Endothelial cell (in vitro differentiated cells): ENCODE results near the gene METRN. TPM values are rescaled to one million over a fixed set of nuclear protein-coding genes. Genes with fewer than 3 reads are reported as not detected.

Experiments
- DNase-seq: peaks from one replicate; pipeline ENCODE4 v3.0.0; 2021; ENCODE audit warnings: low spot score
- H3K27ac Mint-ChIP-seq: one replicate; pipeline ENCODE4 v1.8.0; 2021; ENCODE audit warnings: mixed read lengths, inconsistent platforms; ENCODE audit not compliant: unreplicated experiment
- H3K27me3 Mint-ChIP-seq: one replicate; pipeline ENCODE4 v1.8.0; 2021; ENCODE audit warnings: mild to moderate bottlenecking, moderate library complexity, mixed read lengths, inconsistent platforms; ENCODE audit not compliant: unreplicated experiment
- H3K36me3 Mint-ChIP-seq: one replicate; pipeline ENCODE4 v1.8.0; 2021; ENCODE audit warnings: mild to moderate bottlenecking, low read depth, mixed read lengths, inconsistent platforms; ENCODE audit not compliant: unreplicated experiment
- H3K4me1 Mint-ChIP-seq: one replicate; pipeline ENCODE4 v1.8.0; 2021; ENCODE audit warnings: mild to moderate bottlenecking, mixed read lengths, inconsistent platforms; ENCODE audit not compliant: unreplicated experiment
- H3K4me3 Mint-ChIP-seq: one replicate; pipeline ENCODE4 v1.8.0; 2021; ENCODE audit warnings: mild to moderate bottlenecking, mixed read lengths, inconsistent platforms; ENCODE audit not compliant: unreplicated experiment
- H3K9me3 Mint-ChIP-seq: one replicate; pipeline ENCODE4 v1.8.0; 2021; ENCODE audit warnings: mixed read lengths, inconsistent platforms; ENCODE audit not compliant: unreplicated experiment
- total RNA-seq: library from RNA; stranded (reverse); fragmentation: NEBNext Ultra II Directional; extraction: Animal tissue kit (Norgen Biotek cat#: 25700); gene quantifications from one replicate; pipeline ENCODE4 v1.2.1, GENCODE V29; 2021; ENCODE audit not compliant: unreplicated experiment
- TF ChIP-seq, protein P1 (sequence below): fragments of 200-600 bp; sonication (generic); IDR thresholded peaks from one replicate; pipeline ENCODE4 v1.5.0; 2021; ENCODE audit warnings: antibody characterized with exemption; ENCODE audit not compliant: unreplicated experiment

The METRN gene
- total RNA-seq, 1 donor from 2014 or later = 11.2 TPM

DNA sequence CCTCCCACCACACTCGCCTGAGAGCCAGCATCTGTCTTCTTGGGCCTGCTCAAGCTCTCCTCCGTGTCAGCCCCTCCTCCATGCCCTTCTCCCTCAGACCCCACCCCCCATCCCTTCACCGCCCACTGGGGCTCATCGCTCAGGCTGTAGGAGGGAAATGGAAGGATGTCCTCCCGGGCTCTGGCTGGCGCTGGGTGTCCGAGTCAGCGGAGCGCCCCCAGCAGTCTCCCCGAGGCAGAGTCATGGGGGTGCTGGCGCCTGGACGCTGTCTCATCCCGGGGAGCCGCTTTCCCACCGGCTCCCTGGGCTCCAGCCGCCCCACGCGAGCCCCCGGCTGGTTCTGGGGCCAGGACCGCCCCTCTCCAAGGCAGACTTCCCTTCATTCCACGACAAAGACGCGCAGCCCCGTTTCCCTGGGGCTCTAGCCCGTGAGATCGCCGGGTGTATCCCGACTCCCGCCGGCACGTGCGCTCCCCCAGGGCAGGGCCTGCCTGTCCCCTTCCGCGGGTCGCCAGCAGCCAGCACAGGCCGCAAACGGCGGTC, 5.6 kb downstream of the METRN start:
- peaks cover 18% of the 10 kb centered on the region for H3K27me3 Mint-ChIP-seq
- no peak for DNase-seq
- no peaks in the 10 kb centered on the region for H3K9me3 Mint-ChIP-seq
- no peaks in the 10 kb centered on the region for H3K36me3 Mint-ChIP-seq
- no peak overlapping the region for H3K27ac Mint-ChIP-seq
- TF ChIP-seq, protein P1, sequence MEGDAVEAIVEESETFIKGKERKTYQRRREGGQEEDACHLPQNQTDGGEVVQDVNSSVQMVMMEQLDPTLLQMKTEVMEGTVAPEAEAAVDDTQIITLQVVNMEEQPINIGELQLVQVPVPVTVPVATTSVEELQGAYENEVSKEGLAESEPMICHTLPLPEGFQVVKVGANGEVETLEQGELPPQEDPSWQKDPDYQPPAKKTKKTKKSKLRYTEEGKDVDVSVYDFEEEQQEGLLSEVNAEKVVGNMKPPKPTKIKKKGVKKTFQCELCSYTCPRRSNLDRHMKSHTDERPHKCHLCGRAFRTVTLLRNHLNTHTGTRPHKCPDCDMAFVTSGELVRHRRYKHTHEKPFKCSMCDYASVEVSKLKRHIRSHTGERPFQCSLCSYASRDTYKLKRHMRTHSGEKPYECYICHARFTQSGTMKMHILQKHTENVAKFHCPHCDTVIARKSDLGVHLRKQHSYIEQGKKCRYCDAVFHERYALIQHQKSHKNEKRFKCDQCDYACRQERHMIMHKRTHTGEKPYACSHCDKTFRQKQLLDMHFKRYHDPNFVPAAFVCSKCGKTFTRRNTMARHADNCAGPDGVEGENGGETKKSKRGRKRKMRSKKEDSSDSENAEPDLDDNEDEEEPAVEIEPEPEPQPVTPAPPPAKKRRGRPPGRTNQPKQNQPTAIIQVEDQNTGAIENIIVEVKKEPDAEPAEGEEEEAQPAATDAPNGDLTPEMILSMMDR = no peak
- H3K4me1 Mint-ChIP-seq = no peaks in the 10 kb centered on the region
- H3K4me3 Mint-ChIP-seq = peak overlapping the region; percentile 67

DNA sequence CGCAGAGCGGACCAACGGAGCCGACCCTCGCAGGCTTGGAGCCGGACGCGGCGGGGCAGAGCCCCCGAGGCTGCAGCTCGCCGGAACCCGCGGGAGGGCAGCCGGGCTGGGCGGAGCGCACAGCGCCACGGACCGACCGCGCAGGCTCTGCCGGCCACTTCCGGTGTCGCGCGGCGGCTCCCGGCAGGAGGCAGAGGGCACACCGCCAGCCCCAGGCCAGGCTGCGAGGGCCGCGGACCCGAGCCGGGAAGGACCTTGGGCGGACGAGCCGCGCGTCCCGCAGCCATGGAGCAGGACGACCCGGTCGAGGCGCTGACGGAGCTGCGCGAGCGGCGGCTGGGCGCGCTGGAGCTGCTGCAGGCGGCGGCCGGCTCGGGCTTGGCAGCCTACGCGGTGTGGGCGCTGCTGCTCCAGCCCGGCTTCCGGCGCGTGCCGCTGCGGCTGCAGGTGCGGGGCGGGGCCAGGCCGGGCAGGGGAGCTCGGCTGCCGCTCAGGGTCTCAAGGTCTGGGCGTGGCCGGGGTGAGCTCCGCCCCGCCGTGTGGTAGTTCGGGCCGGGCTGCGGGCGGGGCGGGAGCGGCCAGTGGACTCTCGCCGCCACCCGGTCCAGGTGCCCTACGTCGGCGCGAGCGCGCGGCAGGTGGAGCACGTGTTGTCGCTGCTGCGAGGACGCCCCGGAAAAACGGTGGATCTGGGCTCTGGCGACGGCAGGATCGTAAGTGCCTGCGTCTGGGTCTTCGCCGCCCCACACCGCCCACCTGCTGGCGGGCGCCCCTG, 6.3 kb downstream of the METRN start, which contains the start of gene ANTKMT:
TSS of gene ANTKMT (plus strand) at position 157 of the 775 bp plus-strand sequence. CDS start at position 286, 129 bp downstream.
- no peaks in the 10 kb centered on the region for H3K36me3 Mint-ChIP-seq
- no peak within 1 kb of the TSS for H3K27ac Mint-ChIP-seq
- peaks cover 18% of the 10 kb centered on the region for H3K27me3 Mint-ChIP-seq
- peak; percentile 67 for DNase-seq
- no peaks in the 10 kb centered on the region for H3K9me3 Mint-ChIP-seq
- no peaks in the 10 kb centered on the region for H3K4me1 Mint-ChIP-seq
- TF ChIP-seq, protein P1 = no peak
- H3K4me3 Mint-ChIP-seq = peak within 1 kb of the TSS; percentile 67

DNA sequence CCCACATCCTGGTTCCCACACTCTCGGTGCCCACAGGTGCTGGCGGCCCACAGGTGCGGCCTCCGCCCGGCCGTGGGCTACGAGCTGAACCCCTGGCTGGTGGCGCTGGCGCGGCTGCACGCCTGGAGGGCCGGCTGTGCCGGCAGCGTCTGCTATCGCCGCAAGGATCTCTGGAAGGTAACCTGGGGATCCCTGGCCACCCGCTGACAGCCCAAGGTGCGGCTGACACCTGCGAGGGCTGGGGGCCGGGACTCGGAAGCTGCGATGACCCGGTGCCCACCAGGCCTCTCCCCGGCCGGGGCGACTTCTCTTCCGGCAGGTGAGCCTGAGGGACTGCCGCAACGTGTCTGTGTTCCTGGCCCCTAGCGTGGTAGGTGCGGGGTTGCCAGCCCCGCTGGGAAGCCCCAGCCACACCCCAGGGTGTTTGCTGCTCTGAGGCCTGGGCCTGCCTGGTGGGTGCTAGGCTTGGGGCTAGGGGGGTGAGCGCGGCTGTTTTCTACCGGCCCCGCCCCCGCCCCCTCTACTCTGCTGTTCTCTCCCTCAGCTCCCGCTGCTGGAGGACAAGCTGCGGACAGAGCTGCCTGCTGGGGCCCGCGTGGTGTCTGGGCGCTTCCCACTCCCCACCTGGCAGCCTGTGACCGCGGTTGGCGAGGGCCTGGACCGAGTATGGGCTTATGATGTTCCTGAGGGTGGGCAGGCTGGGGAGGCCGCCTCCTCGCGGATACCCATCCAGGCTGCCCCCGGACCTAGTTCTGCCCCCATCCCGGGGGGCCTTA, 7.0 kb downstream of the METRN start:
- Mint-ChIP-seq H3K27ac (no peak overlapping the region), H3K4me3 (no peak overlapping the region)

DNA sequence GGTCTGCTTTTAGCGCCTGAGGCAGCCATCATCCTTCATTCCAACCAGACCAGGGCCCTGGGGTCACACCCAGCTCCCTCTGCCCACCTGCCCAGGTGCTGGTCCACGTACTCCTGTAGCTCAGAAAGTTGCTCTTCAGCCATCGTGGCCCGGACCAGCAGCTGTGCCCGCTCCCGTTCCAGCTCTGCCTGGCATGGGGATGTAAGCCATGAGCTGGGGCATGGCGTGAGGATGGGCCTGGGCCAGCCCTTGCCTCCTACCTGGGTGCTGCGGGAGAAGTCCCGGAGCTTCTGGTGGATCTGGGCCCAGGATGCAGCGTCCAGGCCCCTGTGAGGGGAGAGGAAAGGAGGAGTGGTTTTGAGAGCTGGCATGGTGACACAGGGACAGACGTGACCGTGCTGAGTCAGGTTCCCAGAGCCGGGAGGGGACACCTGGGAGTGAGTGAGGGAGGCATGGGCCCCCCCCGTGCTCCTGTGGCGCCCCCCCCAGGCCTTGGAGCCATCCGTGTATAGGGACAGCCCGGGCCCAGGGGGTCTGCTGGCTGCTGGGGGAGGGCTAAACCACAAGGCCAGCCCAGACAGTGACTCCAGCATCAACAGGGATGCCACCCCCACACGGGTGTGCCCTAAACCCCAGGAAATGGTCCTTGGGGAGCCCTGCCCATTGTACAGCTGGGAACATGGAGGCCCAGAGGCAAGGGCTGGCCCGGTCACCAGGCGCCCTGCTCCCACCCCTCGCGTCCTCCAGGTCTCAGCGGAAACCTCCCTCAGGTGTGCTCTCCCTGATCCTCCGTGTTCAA, 8.1 kb downstream of the METRN start:
- TF ChIP-seq, protein P1 = no peak
- Mint-ChIP-seq H3K27ac (no peak overlapping the region), H3K4me1 (no peaks in the 10 kb centered on the region), H3K9me3 (no peaks in the 10 kb centered on the region), H3K4me3 (no peak overlapping the region), H3K36me3 (no peaks in the 10 kb centered on the region), H3K27me3 (peaks cover 21% of the 10 kb centered on the region)
- DNase-seq = no peak

More for the DNA sequence above, 7.0 kb downstream of the METRN start:
- H3K4me1 Mint-ChIP-seq = no peaks in the 10 kb centered on the region
- H3K9me3 Mint-ChIP-seq = no peaks in the 10 kb centered on the region
- no peak for DNase-seq
- H3K27me3 Mint-ChIP-seq = peaks cover 21% of the 10 kb centered on the region
- no peaks in the 10 kb centered on the region for H3K36me3 Mint-ChIP-seq
- TF ChIP-seq, protein P1 = no peak
